ENCODE data around the gene TTC38. TPM values are rescaled to one million over a fixed set of nuclear protein-coding genes. Genes with fewer than 3 reads are reported as not detected.

Gene TTC38
- polyA plus RNA-seq, 1 donor from 2014 or later, result 1.4 TPM

DNA sequence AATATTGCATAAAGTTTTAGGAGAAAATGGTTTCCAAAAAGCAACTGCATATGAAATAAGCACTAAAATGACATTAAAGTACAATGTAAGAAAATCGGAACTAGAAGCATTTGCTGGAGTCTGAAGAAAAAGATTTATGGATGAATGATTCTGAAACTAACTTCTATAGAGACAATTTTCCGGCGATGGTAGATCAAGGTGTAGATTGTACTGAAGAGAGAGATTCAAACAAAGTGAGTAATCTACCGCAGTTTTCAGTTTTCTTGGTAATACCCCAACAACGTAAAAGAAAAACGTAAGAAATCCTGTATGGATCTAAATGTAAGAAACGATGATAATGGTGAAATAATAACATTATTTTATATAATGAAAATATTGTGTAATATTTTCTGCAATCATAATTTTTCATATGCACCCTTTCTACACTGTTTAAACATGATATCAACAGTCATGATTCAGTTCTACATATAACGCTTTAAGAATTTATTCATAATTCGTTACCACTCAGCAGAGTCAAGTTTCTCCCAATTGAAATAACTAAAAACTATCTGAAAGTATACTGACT lies 15.9 kb upstream of the TTC38 start:
- no peaks in the 10 kb centered on the region for H3F3A ChIP-seq (ENCODE audit: insufficient read depth, low read length, poor library complexity, severe bottlenecking)
- H3K9ac ChIP-seq (ENCODE audit: low read length), result no peak overlapping the region
- H3K9me2 ChIP-seq (ENCODE audit: insufficient read depth, low read length), result no peaks in the 10 kb centered on the region
- no peaks in the 10 kb centered on the region for H3K36me3 ChIP-seq (ENCODE audit: insufficient read depth, low read length)
- no peaks in the 10 kb centered on the region for H3K9me3 ChIP-seq (ENCODE audit: low read length)
- H4K20me1 ChIP-seq (ENCODE audit: insufficient read depth), result no peaks in the 10 kb centered on the region
- H3K4me3 ChIP-seq (ENCODE audit: low read length), result no peak overlapping the region
- H2AFZ ChIP-seq (ENCODE audit: low read depth, low read length), result no peak overlapping the region
- TF ChIP-seq EP300 (conservative IDR thresholded peaks at IDR 0.05; ENCODE audit: poor library complexity, severe bottlenecking) (no peak), SMC3 (conservative IDR thresholded peaks at IDR 0.05; ENCODE audit: poor library complexity) (no peak), EZH2 (IDR thresholded peaks at IDR 0.05; ENCODE audit: borderline replicate concordance, insufficient read depth, low read length, poor library complexity, severe bottlenecking) (no peak), MXI1 (conservative IDR thresholded peaks at IDR 0.05; ENCODE audit: poor library complexity, severe bottlenecking) (no peak), RAD21 (conservative IDR thresholded peaks at IDR 0.05) (no peak), TAF1 (IDR thresholded peaks at IDR 0.05; ENCODE audit: low read depth) (no peak), POLR2AphosphoS5 (IDR thresholded peaks at IDR 0.05) (no peak)
- TF ChIP-seq, protein P1, sequence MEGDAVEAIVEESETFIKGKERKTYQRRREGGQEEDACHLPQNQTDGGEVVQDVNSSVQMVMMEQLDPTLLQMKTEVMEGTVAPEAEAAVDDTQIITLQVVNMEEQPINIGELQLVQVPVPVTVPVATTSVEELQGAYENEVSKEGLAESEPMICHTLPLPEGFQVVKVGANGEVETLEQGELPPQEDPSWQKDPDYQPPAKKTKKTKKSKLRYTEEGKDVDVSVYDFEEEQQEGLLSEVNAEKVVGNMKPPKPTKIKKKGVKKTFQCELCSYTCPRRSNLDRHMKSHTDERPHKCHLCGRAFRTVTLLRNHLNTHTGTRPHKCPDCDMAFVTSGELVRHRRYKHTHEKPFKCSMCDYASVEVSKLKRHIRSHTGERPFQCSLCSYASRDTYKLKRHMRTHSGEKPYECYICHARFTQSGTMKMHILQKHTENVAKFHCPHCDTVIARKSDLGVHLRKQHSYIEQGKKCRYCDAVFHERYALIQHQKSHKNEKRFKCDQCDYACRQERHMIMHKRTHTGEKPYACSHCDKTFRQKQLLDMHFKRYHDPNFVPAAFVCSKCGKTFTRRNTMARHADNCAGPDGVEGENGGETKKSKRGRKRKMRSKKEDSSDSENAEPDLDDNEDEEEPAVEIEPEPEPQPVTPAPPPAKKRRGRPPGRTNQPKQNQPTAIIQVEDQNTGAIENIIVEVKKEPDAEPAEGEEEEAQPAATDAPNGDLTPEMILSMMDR (IDR thresholded peaks at IDR 0.05; ENCODE audit: poor library complexity, severe bottlenecking), result no peak
- TF ChIP-seq, protein P2, sequence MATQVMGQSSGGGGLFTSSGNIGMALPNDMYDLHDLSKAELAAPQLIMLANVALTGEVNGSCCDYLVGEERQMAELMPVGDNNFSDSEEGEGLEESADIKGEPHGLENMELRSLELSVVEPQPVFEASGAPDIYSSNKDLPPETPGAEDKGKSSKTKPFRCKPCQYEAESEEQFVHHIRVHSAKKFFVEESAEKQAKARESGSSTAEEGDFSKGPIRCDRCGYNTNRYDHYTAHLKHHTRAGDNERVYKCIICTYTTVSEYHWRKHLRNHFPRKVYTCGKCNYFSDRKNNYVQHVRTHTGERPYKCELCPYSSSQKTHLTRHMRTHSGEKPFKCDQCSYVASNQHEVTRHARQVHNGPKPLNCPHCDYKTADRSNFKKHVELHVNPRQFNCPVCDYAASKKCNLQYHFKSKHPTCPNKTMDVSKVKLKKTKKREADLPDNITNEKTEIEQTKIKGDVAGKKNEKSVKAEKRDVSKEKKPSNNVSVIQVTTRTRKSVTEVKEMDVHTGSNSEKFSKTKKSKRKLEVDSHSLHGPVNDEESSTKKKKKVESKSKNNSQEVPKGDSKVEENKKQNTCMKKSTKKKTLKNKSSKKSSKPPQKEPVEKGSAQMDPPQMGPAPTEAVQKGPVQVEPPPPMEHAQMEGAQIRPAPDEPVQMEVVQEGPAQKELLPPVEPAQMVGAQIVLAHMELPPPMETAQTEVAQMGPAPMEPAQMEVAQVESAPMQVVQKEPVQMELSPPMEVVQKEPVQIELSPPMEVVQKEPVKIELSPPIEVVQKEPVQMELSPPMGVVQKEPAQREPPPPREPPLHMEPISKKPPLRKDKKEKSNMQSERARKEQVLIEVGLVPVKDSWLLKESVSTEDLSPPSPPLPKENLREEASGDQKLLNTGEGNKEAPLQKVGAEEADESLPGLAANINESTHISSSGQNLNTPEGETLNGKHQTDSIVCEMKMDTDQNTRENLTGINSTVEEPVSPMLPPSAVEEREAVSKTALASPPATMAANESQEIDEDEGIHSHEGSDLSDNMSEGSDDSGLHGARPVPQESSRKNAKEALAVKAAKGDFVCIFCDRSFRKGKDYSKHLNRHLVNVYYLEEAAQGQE (IDR thresholded peaks at IDR 0.05; ENCODE audit: borderline replicate concordance), result no peak
- H3K27me3 ChIP-seq (ENCODE audit: insufficient read depth, low read depth, low read length), result no peaks in the 10 kb centered on the region
- no peak overlapping the region for H3K27ac ChIP-seq (ENCODE audit: low read length)
- no peaks in the 10 kb centered on the region for H3K79me2 ChIP-seq (replicated peaks; ENCODE audit: insufficient read depth, low read length)
- H3K4me2 ChIP-seq (ENCODE audit: low read length), result no peak overlapping the region

DNA sequence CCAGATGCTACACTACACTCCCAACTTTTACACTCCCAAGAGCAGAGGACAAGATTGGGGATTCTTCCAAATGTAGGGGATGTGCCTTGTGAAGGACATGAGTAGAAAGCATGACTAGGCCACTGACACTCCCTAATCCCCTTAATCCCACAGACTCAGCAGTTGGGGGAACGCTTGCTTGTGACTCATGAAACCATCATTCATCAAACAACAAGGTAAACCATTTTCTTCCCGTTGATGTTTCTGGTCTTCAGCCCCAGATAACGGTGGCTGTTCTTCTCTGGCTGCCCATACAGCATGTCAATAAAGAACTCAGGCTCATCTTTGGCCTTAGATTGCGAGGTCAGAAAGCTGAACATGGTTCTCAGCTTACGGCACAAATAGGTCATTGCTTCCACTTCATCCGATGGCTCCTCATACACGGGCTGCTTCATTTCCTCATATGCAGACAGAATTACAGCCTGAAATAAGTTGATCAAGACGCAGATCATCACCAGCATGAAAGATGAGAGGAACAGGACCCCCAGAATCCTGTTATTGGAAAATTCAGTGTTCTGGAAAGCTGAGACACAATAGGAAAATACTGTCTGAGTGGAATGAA lies 11.3 kb upstream of the TTC38 start:
- H4K20me1 ChIP-seq (ENCODE audit: insufficient read depth), result no peaks in the 10 kb centered on the region
- TF ChIP-seq EZH2 (IDR thresholded peaks at IDR 0.05; ENCODE audit: borderline replicate concordance, insufficient read depth, low read length, poor library complexity, severe bottlenecking) (no peak), SMC3 (conservative IDR thresholded peaks at IDR 0.05; ENCODE audit: poor library complexity) (no peak), RAD21 (conservative IDR thresholded peaks at IDR 0.05) (no peak), EP300 (conservative IDR thresholded peaks at IDR 0.05; ENCODE audit: poor library complexity, severe bottlenecking) (no peak), POLR2AphosphoS5 (IDR thresholded peaks at IDR 0.05) (no peak), TAF1 (IDR thresholded peaks at IDR 0.05; ENCODE audit: low read depth) (no peak), MXI1 (conservative IDR thresholded peaks at IDR 0.05; ENCODE audit: poor library complexity, severe bottlenecking) (no peak)
- TF ChIP-seq, protein P1 (IDR thresholded peaks at IDR 0.05; ENCODE audit: poor library complexity, severe bottlenecking), result no peak
- TF ChIP-seq, protein P2 (IDR thresholded peaks at IDR 0.05; ENCODE audit: borderline replicate concordance), result no peak
- no peak overlapping the region for H3K4me2 ChIP-seq (ENCODE audit: low read length)
- no peak overlapping the region for H2AFZ ChIP-seq (ENCODE audit: low read depth, low read length)
- no peaks in the 10 kb centered on the region for H3F3A ChIP-seq (ENCODE audit: insufficient read depth, low read length, poor library complexity, severe bottlenecking)
- H3K27ac ChIP-seq (ENCODE audit: low read length), result no peak overlapping the region
- H3K9ac ChIP-seq (ENCODE audit: low read length), result no peak overlapping the region
- H3K9me2 ChIP-seq (ENCODE audit: insufficient read depth, low read length), result no peaks in the 10 kb centered on the region
- peaks cover 19% of the 10 kb centered on the region for H3K27me3 ChIP-seq (ENCODE audit: insufficient read depth, low read depth, low read length)
- no peaks in the 10 kb centered on the region for H3K79me2 ChIP-seq (replicated peaks; ENCODE audit: insufficient read depth, low read length)
- H3K4me3 ChIP-seq (ENCODE audit: low read length), result no peak overlapping the region
- H3K36me3 ChIP-seq (ENCODE audit: insufficient read depth, low read length), result no peaks in the 10 kb centered on the region
- peaks cover 34% of the 10 kb centered on the region for H3K9me3 ChIP-seq (ENCODE audit: low read length)

All from neural cell (in vitro differentiated cells).